Measurements from ENCODE around the gene NHLH1.

Gene NHLH1

GRCh38 chr1:160414881-160415280 lies 48.0 kb downstream of the NHLH1 start:
- no peak for DNase-seq

GRCh38 chr1:160415696-160416290 lies 48.9 kb downstream of the NHLH1 start:
- DNase-seq: no peak

DNA sequence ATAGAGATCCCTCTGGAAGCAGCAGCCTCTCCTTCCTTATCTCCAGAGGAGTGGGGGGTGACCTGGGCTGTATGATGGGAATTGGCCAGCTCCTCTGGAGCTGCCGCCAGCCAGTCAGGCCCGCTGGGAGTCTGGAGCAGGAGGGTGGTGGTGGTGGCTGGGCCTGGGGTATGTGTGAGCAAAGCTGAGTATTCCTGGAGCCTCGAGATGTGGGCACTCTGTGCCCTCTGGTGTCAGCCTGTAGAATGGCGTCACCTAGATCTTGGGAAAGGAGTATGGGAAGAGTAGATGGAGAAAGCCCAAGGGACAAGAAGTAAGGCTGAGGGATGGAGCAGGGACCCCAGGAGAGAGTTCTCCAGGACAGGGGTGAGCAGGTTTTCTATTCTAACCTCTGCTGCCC lies 49.5 kb downstream of the NHLH1 start:
- DNase-seq: peak; percentile 40

DNA sequence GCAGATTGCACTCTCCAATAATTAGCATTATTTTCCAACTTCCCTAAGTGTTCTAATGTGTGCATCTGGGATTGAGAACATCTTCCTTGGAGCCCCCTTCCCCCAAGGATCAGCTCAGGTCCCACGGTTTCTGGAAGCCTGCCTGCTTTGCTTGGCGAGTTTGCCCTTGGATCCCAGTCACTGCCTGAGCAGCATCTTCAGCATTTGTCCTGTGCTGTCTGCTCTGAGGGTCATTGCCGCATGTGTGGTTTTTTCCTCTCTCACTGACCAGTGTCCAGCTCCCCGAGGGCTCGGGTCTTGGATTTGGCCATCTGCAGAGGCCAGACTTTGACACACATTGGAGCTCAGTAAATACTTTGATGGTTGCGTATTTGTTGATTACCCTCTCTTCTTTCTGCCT lies 51.6 kb downstream of the NHLH1 start:
- DNase-seq: no peak

DNA sequence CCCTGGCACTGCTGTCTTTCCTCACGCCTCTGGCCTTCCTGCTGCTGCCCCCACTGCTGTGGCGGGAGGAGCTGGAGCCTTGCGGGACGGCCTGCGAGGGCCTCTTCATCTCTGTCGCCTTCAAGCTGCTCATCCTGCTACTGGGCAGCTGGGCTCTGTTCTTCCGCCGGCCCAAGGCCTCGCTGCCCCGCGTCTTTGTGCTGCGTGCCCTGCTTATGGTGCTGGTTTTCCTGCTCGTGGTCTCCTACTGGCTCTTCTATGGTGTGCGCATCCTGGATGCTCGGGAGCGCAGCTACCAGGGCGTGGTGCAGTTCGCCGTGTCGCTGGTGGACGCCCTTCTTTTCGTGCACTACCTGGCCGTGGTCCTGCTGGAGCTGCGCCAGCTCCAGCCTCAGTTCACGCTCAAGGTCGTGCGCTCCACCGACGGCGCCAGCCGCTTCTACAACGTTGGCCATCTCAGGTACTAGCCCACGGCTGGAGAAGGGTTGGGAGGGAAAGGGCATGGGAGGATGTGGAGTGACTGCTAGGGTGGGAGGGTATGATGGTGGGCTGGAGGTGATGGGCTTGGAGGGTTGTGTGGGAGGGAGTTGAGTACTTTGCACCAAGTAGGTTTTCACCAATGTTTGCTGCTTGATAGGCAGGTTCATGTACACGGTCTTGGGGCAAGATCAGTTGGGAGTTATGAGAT lies 52.4 kb downstream of the NHLH1 start:
- no peak for DNase-seq

GRCh38 chr1:160419838-160420169 lies 52.9 kb downstream of the NHLH1 start:
- DNase-seq: no peak

DNA sequence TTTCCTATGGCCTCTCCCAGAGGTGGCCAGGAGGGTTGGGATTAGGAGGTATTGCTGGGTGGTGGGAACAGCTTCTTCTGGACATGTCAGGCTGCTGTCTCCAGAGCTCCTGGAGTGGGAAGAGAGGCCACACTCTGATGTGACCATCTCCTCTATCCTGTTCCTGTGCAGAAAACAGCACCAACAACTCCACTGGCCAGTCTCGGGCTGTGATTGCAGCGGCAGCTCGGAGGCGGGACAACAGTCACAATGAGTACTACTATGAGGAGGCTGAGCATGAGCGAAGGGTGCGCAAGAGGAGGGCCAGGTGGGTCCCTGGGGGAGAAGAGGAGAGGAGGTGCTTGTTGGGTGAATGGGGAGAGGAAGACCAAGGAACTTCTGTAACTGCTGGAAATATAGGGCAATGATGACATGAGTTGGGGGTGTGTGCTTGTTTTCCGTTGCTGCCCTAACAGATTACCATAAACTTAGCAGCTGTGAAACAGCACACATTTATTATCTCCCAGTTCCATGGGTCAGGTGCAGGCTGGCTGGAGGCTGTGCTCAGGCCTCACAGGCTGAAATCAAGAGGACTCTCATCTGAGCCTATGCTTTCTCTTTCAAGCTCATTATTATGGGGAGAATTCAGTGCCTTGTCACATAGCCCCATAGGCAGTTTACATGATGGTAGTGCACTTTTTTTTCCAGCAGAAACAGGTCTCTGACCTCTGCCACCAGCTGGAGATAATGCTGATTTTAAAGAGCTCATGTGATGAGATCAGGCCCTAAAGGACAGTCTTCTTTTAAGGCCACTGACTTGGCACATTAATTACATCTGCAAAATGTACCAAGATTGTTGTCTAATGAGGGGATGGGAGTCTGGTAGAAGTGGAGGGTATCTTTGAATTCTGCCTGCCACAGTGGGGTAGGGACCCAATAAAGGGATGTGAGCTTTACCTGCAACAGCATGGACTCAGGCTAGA lies 54.3 kb downstream of the NHLH1 start:
- DNase-seq: no peak

DNA sequence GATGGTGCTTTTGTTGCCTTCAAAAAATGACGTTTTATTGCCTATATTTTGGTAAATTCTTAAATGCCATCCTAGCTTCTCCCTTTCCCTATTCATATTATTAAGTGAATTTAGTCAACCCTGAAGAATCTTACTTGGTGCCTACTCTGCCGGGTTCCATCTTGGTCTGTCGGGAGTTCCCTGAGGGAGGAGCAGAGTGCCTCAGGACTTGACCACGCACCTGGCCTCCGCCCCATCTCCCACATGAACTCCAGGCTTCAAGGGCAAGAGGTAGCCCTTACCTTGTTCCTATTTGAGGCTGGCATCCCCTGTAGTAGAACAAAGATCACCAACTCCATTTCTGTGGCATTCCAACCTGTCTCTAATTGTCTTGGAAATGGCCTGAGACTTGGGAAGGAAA lies 55.0 kb downstream of the NHLH1 start:
- DNase-seq: no peak
